HepG2 (cell line): ENCODE results near the gene GLDN. TPM values are rescaled to one million over a fixed set of nuclear protein-coding genes. Genes with fewer than 3 reads are reported as not detected.
A peak's percentile ranks its signal among the peaks of the same experiment; 100 is the strongest.

ENCODE experiments used
- ATM ChIP-seq: fragments of 450-650 bp; IDR thresholded peaks from 2 replicates; pipeline ENCODE4 v1.7.1; 2017; ENCODE audit warnings: mild to moderate bottlenecking, borderline replicate concordance
- HNF1B ChIP-seq: sonication (generic); formaldehyde crosslinking; IDR thresholded peaks from 2 replicates; pipeline ENCODE4 v1.5.1; 2020; ENCODE audit warnings: mild to moderate bottlenecking, moderate library complexity, missing genetic modification reagents
- MTA3 ChIP-seq: sonication (generic); formaldehyde crosslinking; IDR thresholded peaks from 2 replicates; pipeline ENCODE4 v1.4.0; 2020; ENCODE audit warnings: missing genetic modification reagents
- PAX8 ChIP-seq: sonication (generic); formaldehyde crosslinking; IDR thresholded peaks from 2 replicates; pipeline ENCODE4 v1.8.0; 2022; ENCODE audit warnings: mild to moderate bottlenecking, missing genetic modification reagents, borderline replicate concordance
- TEAD3 ChIP-seq: optimal IDR thresholded peaks from 2 replicates; pipeline ENCODE3; 2016; ENCODE audit warnings: borderline replicate concordance
- TOPORS ChIP-seq: sonication (generic); formaldehyde crosslinking; IDR thresholded peaks from 2 replicates; pipeline ENCODE4 v1.8.0; 2023; ENCODE audit warnings: mild to moderate bottlenecking, missing genetic modification reagents
- ZFP82 ChIP-seq: sonication (generic); formaldehyde crosslinking; IDR thresholded peaks from 2 replicates; pipeline ENCODE4 v1.5.1; 2020; ENCODE audit warnings: mild to moderate bottlenecking, missing genetic modification reagents, borderline replicate concordance
- ZNF570 ChIP-seq: sonication (generic); formaldehyde crosslinking; IDR thresholded peaks from 2 replicates; pipeline ENCODE4 v1.4.0; 2020; ENCODE audit warnings: mild to moderate bottlenecking, missing genetic modification reagents, borderline replicate concordance
- ZNF646 ChIP-seq: sonication (generic); formaldehyde crosslinking; IDR thresholded peaks from 2 replicates; pipeline ENCODE4 v1.9.0; 2021; ENCODE audit warnings: mild to moderate bottlenecking, missing genetic modification reagents
- ZNF652 ChIP-seq: IDR thresholded peaks from 2 replicates; pipeline ENCODE4 v1.6.1; 2016; ENCODE audit warnings: low read depth, borderline replicate concordance
- polyA plus RNA-seq, 8 experiments: library from polyadenylated mRNA; depleted of rRNA in 3 of 8; stranded (reverse) in 7 of 8; unstranded in 1 of 8; fragments of >200 nt; fragmentation: Illumina TruSeq in 4 of 8; extraction: Trizol in 4 of 8; gene quantifications; 2 replicates each; pipeline versions ENCODE4 v1.2.1 to v1.2.3, GENCODE V29; 2011 to 2016; ENCODE audit warnings: low read depth in 4 of 8, missing spikeins in 1 of 8, mixed read lengths in 1 of 8; ENCODE audit not compliant: insufficient read depth in 1 of 8
- total RNA-seq, 5 experiments: library from RNA; depleted of rRNA; stranded (reverse); fragments of >200 nt; fragmentation: Illumina TruSeq; extraction: Trizol; gene quantifications; 2 replicates each; pipeline ENCODE4 v1.2.3, GENCODE V29; 2016; ENCODE audit warnings: low read depth in 1 of 5
- TF ChIP-seq, protein P1 (sequence below): sonication (generic); formaldehyde crosslinking; IDR thresholded peaks from 2 replicates; pipeline ENCODE4 v1.9.0; 2021; ENCODE audit warnings: missing genetic modification reagents, mild to moderate bottlenecking, borderline replicate concordance
- TF ChIP-seq, protein P2 (sequence below): sonication (generic); formaldehyde crosslinking; conservative IDR thresholded peaks from 2 replicates; pipeline ENCODE4 v1.8.0; 2022; ENCODE audit warnings: mild to moderate bottlenecking, moderate library complexity, missing genetic modification reagents
- TF ChIP-seq, protein P3 (sequence below): sonication (generic); formaldehyde crosslinking; IDR thresholded peaks from 2 replicates; pipeline ENCODE4 v1.8.1; 2023; ENCODE audit warnings: mild to moderate bottlenecking, moderate library complexity, missing genetic modification reagents
- TF ChIP-seq, protein P4 (sequence below): sonication (generic); formaldehyde crosslinking; conservative IDR thresholded peaks from 2 replicates; pipeline ENCODE4 v1.8.1; 2023; ENCODE audit warnings: missing genetic modification reagents

The GLDN gene
- total and polyA plus RNA-seq, 2 of the 13 experiments (the other 11 are each of a cell fraction or from before 2014, with no cell fraction given) = 0.86 to 1.0 TPM

DNA sequence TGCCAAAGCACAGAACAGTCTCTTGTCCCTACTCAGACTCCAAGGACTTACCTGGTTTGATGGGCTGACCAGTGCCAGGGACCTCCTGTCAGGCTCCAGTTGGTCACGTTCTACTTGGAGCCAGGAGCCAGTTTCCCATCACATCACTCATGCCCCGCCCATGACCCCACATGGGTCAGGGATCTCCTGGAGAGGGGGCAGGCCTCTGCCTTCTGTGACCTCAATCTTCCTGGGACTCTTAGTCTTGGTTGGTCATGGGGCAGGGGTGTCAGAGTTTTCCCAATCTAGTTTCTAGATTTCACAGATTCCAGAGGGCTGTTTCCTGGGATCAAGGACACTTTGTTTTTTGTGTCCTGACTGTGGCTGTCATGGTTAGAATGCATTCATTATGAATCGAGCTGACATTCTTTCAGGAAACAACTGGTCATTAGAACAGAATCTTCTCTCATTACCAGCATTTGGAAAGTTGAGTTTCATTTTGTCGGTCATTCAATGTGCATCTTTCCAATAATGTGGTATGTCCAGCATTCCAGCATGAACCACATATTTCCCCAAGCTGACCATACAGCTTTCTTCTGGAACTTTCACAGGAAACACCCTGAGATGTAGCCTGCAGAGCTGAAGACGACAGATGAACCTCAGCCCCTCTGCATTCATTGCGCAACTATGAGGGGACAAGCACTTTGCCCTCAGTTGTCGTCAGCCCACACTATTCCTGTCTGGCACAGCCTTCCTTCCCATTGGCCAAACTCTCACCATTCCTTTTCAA is 22.9 kb upstream of the GLDN start (continued):
- TF ChIP-seq, protein P1, sequence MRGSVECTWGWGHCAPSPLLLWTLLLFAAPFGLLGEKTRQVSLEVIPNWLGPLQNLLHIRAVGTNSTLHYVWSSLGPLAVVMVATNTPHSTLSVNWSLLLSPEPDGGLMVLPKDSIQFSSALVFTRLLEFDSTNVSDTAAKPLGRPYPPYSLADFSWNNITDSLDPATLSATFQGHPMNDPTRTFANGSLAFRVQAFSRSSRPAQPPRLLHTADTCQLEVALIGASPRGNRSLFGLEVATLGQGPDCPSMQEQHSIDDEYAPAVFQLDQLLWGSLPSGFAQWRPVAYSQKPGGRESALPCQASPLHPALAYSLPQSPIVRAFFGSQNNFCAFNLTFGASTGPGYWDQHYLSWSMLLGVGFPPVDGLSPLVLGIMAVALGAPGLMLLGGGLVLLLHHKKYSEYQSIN (CRISPR knock-in tag) = no peak
- TF ChIP-seq MTA3 (CRISPR knock-in tag) (no peak), ZNF652 (CRISPR knock-in tag) (no peak; the same call in 1 of the 2 replicates), HNF1B (no peak), TOPORS (CRISPR knock-in tag) (no peak), ZFP82 (CRISPR knock-in tag) (no peak), ATM (no peak), ZNF570 (CRISPR knock-in tag) (no peak), ZNF646 (CRISPR knock-in tag) (no peak), TEAD3 (CRISPR knock-in tag) (peak; percentile 55), PAX8 (CRISPR knock-in tag) (no peak)
- TF ChIP-seq, protein P2, sequence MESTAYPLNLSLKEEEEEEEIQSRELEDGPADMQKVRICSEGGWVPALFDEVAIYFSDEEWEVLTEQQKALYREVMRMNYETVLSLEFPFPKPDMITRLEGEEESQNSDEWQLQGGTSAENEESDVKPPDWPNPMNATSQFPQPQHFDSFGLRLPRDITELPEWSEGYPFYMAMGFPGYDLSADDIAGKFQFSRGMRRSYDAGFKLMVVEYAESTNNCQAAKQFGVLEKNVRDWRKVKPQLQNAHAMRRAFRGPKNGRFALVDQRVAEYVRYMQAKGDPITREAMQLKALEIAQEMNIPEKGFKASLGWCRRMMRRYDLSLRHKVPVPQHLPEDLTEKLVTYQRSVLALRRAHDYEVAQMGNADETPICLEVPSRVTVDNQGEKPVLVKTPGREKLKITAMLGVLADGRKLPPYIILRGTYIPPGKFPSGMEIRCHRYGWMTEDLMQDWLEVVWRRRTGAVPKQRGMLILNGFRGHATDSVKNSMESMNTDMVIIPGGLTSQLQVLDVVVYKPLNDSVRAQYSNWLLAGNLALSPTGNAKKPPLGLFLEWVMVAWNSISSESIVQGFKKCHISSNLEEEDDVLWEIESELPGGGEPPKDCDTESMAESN = no peak
- TF ChIP-seq, protein P3, sequence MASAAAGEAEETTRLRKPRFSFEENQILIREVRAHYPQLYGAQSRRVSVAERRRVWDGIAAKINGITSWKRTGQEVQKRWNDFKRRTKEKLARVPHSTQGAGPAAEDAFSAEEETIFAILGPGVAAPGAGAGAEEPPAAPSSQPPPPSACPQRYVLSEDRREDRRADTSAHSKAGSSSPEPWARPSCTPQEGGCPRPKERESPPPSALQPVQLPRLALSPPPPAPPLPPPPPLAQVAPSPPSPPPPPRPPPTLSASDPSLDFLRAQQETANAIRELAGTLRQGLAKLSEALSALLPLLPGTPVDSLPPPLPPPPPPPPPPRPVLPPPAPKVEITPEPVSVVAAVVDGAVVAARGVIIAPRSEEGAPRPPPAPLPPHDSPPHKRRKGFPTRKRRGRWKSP (CRISPR knock-in tag) = no peak
- TF ChIP-seq, protein P4, sequence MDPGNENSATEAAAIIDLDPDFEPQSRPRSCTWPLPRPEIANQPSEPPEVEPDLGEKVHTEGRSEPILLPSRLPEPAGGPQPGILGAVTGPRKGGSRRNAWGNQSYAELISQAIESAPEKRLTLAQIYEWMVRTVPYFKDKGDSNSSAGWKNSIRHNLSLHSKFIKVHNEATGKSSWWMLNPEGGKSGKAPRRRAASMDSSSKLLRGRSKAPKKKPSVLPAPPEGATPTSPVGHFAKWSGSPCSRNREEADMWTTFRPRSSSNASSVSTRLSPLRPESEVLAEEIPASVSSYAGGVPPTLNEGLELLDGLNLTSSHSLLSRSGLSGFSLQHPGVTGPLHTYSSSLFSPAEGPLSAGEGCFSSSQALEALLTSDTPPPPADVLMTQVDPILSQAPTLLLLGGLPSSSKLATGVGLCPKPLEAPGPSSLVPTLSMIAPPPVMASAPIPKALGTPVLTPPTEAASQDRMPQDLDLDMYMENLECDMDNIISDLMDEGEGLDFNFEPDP (CRISPR knock-in tag) = no peak
